HuH-7.5 (cell line): ENCODE data around the gene TFRC.
A peak's percentile ranks its signal among the peaks of the same experiment; 100 is the strongest.
"Not testable (repeated sequence)": the region's sequence is repeated elsewhere in the genome, so short reads cannot be mapped to it uniquely, and the experiment has no call there.

Source experiments
- DNase-seq: peaks from one replicate; pipeline ENCODE4 v3.0.0; 2011; ENCODE audit warnings: low spot score

Gene TFRC

GRCh38 chr3:196081834-196082618, at the start of gene TFRC:
Gene TFRC, minus strand, starts transcription at chr3:196082090. Its CDS starts 4,991 bp downstream, at chr3:196077099.
- peak; percentile 97 for DNase-seq

GRCh38 chr3:196128172-196128843, 46.4 kb upstream of the TFRC start:
- no peak for DNase-seq

GRCh38 chr3:196127308-196128040, 45.6 kb upstream of the TFRC start:
- DNase-seq: no peak

GRCh38 chr3:196124608-196125007, 42.7 kb upstream of the TFRC start:
- no peak for DNase-seq

GRCh38 chr3:196122688-196123046, 40.8 kb upstream of the TFRC start:
- DNase-seq: no peak

GRCh38 chr3:196122021-196122687, 40.3 kb upstream of the TFRC start:
- no peak for DNase-seq

- DNase-seq: no peak
Observed at GRCh38 chr3:196121066-196121465, 39.2 kb upstream of the TFRC start.

GRCh38 chr3:196120291-196120951, 38.5 kb upstream of the TFRC start:
- no peak for DNase-seq

- DNase-seq: no peak
Observed at GRCh38 chr3:196117809-196118208, 35.9 kb upstream of the TFRC start.

GRCh38 chr3:196115678-196116083, 33.8 kb upstream of the TFRC start:
- no peak for DNase-seq

GRCh38 chr3:196111939-196112386, 30.1 kb upstream of the TFRC start:
- DNase-seq: no peak

- peak; percentile 22 for DNase-seq
Observed at GRCh38 chr3:196108075-196108743, 26.3 kb upstream of the TFRC start.

- not testable (repeated sequence) for DNase-seq
Observed at GRCh38 chr3:196104707-196105106, 22.8 kb upstream of the TFRC start.

- not testable (repeated sequence) for DNase-seq
Observed at GRCh38 chr3:196098365-196098980, 16.6 kb upstream of the TFRC start.

GRCh38 chr3:196097373-196098154, 15.7 kb upstream of the TFRC start:
- DNase-seq: no peak

- DNase-seq: no peak
Observed at GRCh38 chr3:196096382-196096953, 14.6 kb upstream of the TFRC start.

GRCh38 chr3:196093317-196094111, 11.6 kb upstream of the TFRC start:
- no peak for DNase-seq

GRCh38 chr3:196087906-196088305, 6.0 kb upstream of the TFRC start:
- no peak for DNase-seq

- peak; percentile 43 for DNase-seq
Observed at GRCh38 chr3:196082619-196082971, 705 bp upstream of the TFRC start.
